ENCODE measurements around the gene SUN1. TPM values are rescaled to one million over a fixed set of nuclear protein-coding genes. Genes with fewer than 3 reads are reported as not detected.

SUN1 gene
- polyA plus RNA-seq, 3 donors, result 44.2 to 154 (median 51.5) TPM

- Mint-ChIP-seq H3K4me3 (no peak overlapping the region), H3K27ac (peak overlapping the region in 3 of 7 donors; percentile 25 to 94 (median 40)), H3K36me3 (peaks cover 35 to 48% of the 10 kb centered on the region in 2 donors), H3K27me3 (ENCODE audit: low read depth in 3 of 3) (peaks cover 0 to 3% (median 0%) of the 10 kb centered on the region in 3 donors), H3K9me3 (no peaks in the 10 kb centered on the region), H3K4me1 (peaks cover 52% of the 10 kb centered on the region)
- no peaks in the 10 kb centered on the region for H3K9me3 ChIP-seq (replicated peaks in 1 of 2; ENCODE audit: control insufficient read depth in 1 of 2, insufficient read depth in 1 of 2, low read length in 2 of 2)
- H3K36me3 ChIP-seq (replicated peaks in 1 of 2; ENCODE audit: control insufficient read depth in 1 of 2, insufficient read depth in 2 of 2, low read length in 2 of 2), result peaks cover 28 to 39% of the 10 kb centered on the region in 2 donors
- no peak for DNase-seq
- no peak overlapping the region for H3K4me2 ChIP-seq (replicated peaks; ENCODE audit: extremely low read depth, low read length, poor library complexity, severe bottlenecking)
- peaks cover 7% of the 10 kb centered on the region for H4K20me1 ChIP-seq (ENCODE audit: insufficient read depth, low read length)
- no peak overlapping the region for H3K4me3 ChIP-seq (replicated peaks in 1 of 3; ENCODE audit: low read depth in 2 of 3, low read length in 3 of 3)
- WGBS (ENCODE audit: insufficient coverage), result 94% methylated on average over 13 of the region's 15 CpGs
- H2AFZ ChIP-seq (ENCODE audit: insufficient read depth, low read depth, low read length, poor library complexity, severe bottlenecking), result no peak overlapping the region
- intact Hi-C loops (cut with micrococcal nuclease), result loop anchor here in 1 of 2 donors (5.0 kb wide), 1 partner anchor 36 kb away; no protein-coding TSS in a partner anchor
- H3K79me2 ChIP-seq (ENCODE audit: insufficient read depth, low read length), result peaks cover 65% of the 10 kb centered on the region
- peaks cover 51 to 68% of the 10 kb centered on the region in 2 donors for H3K4me1 ChIP-seq (ENCODE audit: control insufficient read depth in 1 of 2, insufficient read depth in 2 of 2, low read length in 2 of 2)
- no peaks in the 10 kb centered on the region for H3K27me3 ChIP-seq (ENCODE audit: control insufficient read depth in 2 of 2, insufficient read depth in 2 of 2, low read length in 2 of 2)
- no peak overlapping the region for H3K27ac ChIP-seq (ENCODE audit: low read depth in 1 of 2, low read length in 2 of 2)
- no peak overlapping the region for H3K9ac ChIP-seq (ENCODE audit: insufficient read depth, low read length, poor library complexity, severe bottlenecking)
- no peak for TF ChIP-seq CTCF (IDR thresholded peaks at IDR 0.05)
Observed at GRCh38 chr7:921071-921461, 88.8 kb downstream of the SUN1 start.

GRCh38 chr7:921581-922333, 89.5 kb downstream of the SUN1 start:
- H3K79me2 ChIP-seq (ENCODE audit: insufficient read depth, low read length), result peaks cover 65% of the 10 kb centered on the region
- Mint-ChIP-seq H3K36me3 (peaks cover 30 to 44% of the 10 kb centered on the region in 2 donors), H3K9me3 (no peaks in the 10 kb centered on the region), H3K27me3 (ENCODE audit: low read depth in 3 of 3) (peaks cover 0 to 3% (median 0%) of the 10 kb centered on the region in 3 donors), H3K4me3 (no peak overlapping the region), H3K4me1 (peaks cover 51% of the 10 kb centered on the region), H3K27ac (peak overlapping the region in 6 of 7 donors; percentile 14 to 98 (median 62))
- H3K4me1 ChIP-seq (ENCODE audit: control insufficient read depth in 1 of 2, insufficient read depth in 2 of 2, low read length in 2 of 2), result peaks cover 57 to 75% of the 10 kb centered on the region in 2 donors
- no peaks in the 10 kb centered on the region for H3K27me3 ChIP-seq (ENCODE audit: control insufficient read depth in 2 of 2, insufficient read depth in 2 of 2, low read length in 2 of 2)
- no peak for TF ChIP-seq CTCF (IDR thresholded peaks at IDR 0.05)
- H3K9ac ChIP-seq (ENCODE audit: insufficient read depth, low read length, poor library complexity, severe bottlenecking), result peak overlapping the region; percentile 89
- H3K27ac ChIP-seq (ENCODE audit: low read depth in 1 of 2, low read length in 2 of 2), result peak overlapping the region in 1 of 2 donors; percentile 100
- no peak overlapping the region for H2AFZ ChIP-seq (ENCODE audit: insufficient read depth, low read depth, low read length, poor library complexity, severe bottlenecking)
- no peak for DNase-seq
- H3K9me3 ChIP-seq (replicated peaks in 1 of 2; ENCODE audit: control insufficient read depth in 1 of 2, insufficient read depth in 1 of 2, low read length in 2 of 2), result no peaks in the 10 kb centered on the region
- intact Hi-C loops (cut with micrococcal nuclease), result loop anchor here in 1 of 2 donors (1.0 to 5.0 kb wide), 2 partner anchors 7 to 36 kb away; no protein-coding TSS in a partner anchor
- H3K4me2 ChIP-seq (replicated peaks; ENCODE audit: extremely low read depth, low read length, poor library complexity, severe bottlenecking), result peak overlapping the region; percentile 78
- peaks cover 33 to 39% of the 10 kb centered on the region in 2 donors for H3K36me3 ChIP-seq (replicated peaks in 1 of 2; ENCODE audit: control insufficient read depth in 1 of 2, insufficient read depth in 2 of 2, low read length in 2 of 2)
- peaks cover under 1% of the 10 kb centered on the region for H4K20me1 ChIP-seq (ENCODE audit: insufficient read depth, low read length)
- peak overlapping the region in 1 of 3 experiments; percentile 59 for H3K4me3 ChIP-seq (replicated peaks in 1 of 3; ENCODE audit: low read depth in 2 of 3, low read length in 3 of 3)
- WGBS (ENCODE audit: insufficient coverage), result 50% methylated on average over 25 of the region's 36 CpGs
